DND-41 (cell line): Measurements from ENCODE around the gene STT3B.

ENCODE experiments used
- ATAC-seq: fragments of 200-7000 bp; cut with Tn5 transposase; 3 replicates; pipeline ENCODE4 v1.9.1; 2021; ENCODE audit warnings: low read depth; ENCODE audit not compliant: insufficient read depth
- DNase-seq: peaks from one replicate; pipeline ENCODE4 v3.0.0-alpha.2; 2020
- H2AFZ ChIP-seq: 2 replicates; pipeline ENCODE4 v1.6.0; 2012; ENCODE audit warnings: low read depth, low read length
- H3K27ac ChIP-seq: 2 replicates; pipeline ENCODE4 v1.5.1; 2012; ENCODE audit warnings: low read length, inconsistent platforms
- H3K27me3 ChIP-seq: fragments of 200-600 bp; sonication (generic); 2 replicates; pipeline ENCODE4 v1.6.0; 2012; ENCODE audit warnings: low read length, mild to moderate bottlenecking, inconsistent platforms; ENCODE audit not compliant: insufficient read depth, poor library complexity
- H3K36me3 ChIP-seq: 2 replicates; pipeline ENCODE4 v1.5.1; 2012; ENCODE audit warnings: low read length, inconsistent platforms; ENCODE audit not compliant: insufficient read depth
- H3K4me1 ChIP-seq: 2 replicates; pipeline ENCODE4 v1.5.1; 2012; ENCODE audit warnings: mild to moderate bottlenecking, low read length; ENCODE audit not compliant: insufficient read depth
- H3K4me2 ChIP-seq: 2 replicates; pipeline ENCODE4 v1.6.0; 2012; ENCODE audit warnings: mild to moderate bottlenecking, moderate library complexity, low read length, inconsistent platforms; ENCODE audit not compliant: insufficient read depth
- H3K4me3 ChIP-seq, 2 experiments: fragments of 200-600 bp in 1 of 2; shearing (Covaris generic) in 1 of 2; 2 replicates each; pipeline ENCODE4 v1.5.1; 2012 to 2016; ENCODE audit warnings: inconsistent platforms in 2 of 2, low read length in 2 of 2, mild to moderate bottlenecking in 2 of 2, low read depth in 1 of 2, moderate library complexity in 1 of 2
- H3K79me2 ChIP-seq: 2 replicates; pipeline ENCODE4 v1.6.0; 2012; ENCODE audit warnings: low read length, inconsistent platforms; ENCODE audit not compliant: insufficient read depth
- H3K9ac ChIP-seq: 2 replicates; pipeline ENCODE4 v1.6.0; 2012; ENCODE audit warnings: low read depth, mild to moderate bottlenecking, inconsistent platforms, low read length, moderate library complexity
- H3K9me3 ChIP-seq: 2 replicates; pipeline ENCODE4 v1.5.1; 2012; ENCODE audit warnings: low read length, moderate library complexity, mild to moderate bottlenecking, inconsistent platforms; ENCODE audit not compliant: insufficient read depth, severe bottlenecking
- H4K20me1 ChIP-seq: 2 replicates; pipeline ENCODE4 v1.6.0; 2012; ENCODE audit warnings: low read length; ENCODE audit not compliant: insufficient read depth
- EZH2 ChIP-seq: IDR thresholded peaks from 3 replicates; pipeline ENCODE4 v1.6.1; 2012; ENCODE audit warnings: borderline replicate concordance, low read depth, mild to moderate bottlenecking, moderate library complexity, low read length, inconsistent platforms; ENCODE audit not compliant: severe bottlenecking
- TF ChIP-seq, protein P1 (sequence below): IDR thresholded peaks from 2 replicates; pipeline ENCODE4 v1.5.1; 2012; ENCODE audit warnings: borderline replicate concordance, low read length, moderate library complexity, mild to moderate bottlenecking; ENCODE audit not compliant: poor library complexity, severe bottlenecking; ENCODE audit errors: extremely low read depth

The STT3B gene

DNA sequence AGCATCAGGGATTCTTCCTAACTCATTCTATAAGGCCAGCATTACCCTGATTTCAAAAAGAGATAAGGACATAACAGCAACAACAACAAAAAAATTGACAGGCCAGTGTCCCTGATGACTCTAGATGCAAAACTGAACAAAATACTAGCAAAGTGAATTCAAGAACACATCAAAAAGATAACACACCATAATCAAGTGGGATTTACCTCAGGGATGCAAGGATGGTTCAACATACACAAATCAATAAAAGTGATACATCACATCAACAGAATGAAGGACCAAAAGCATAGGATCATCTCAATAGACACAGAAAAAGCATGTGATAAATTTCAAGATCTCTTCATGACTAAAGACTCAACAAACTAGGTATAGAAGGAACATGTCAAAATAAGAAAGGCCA, 119.6 kb downstream of the STT3B start:
- Histone ChIP-seq H4K20me1 (no peaks in the 10 kb centered on the region), H3K27me3 (no peaks in the 10 kb centered on the region), H3K9me3 (peaks cover 62% of the 10 kb centered on the region), H3K36me3 (peaks cover 11% of the 10 kb centered on the region; the same call in 1 of the 2 replicates), H2AFZ (no peak overlapping the region), H3K4me1 (no peaks in the 10 kb centered on the region), H3K27ac (no peak overlapping the region), H3K4me3 (no peak overlapping the region), H3K79me2 (no peaks in the 10 kb centered on the region), H3K9ac (no peak overlapping the region), H3K4me2 (no peak overlapping the region)
- DNase-seq (no peak), ATAC-seq (no peak)
- TF ChIP-seq, protein P1, sequence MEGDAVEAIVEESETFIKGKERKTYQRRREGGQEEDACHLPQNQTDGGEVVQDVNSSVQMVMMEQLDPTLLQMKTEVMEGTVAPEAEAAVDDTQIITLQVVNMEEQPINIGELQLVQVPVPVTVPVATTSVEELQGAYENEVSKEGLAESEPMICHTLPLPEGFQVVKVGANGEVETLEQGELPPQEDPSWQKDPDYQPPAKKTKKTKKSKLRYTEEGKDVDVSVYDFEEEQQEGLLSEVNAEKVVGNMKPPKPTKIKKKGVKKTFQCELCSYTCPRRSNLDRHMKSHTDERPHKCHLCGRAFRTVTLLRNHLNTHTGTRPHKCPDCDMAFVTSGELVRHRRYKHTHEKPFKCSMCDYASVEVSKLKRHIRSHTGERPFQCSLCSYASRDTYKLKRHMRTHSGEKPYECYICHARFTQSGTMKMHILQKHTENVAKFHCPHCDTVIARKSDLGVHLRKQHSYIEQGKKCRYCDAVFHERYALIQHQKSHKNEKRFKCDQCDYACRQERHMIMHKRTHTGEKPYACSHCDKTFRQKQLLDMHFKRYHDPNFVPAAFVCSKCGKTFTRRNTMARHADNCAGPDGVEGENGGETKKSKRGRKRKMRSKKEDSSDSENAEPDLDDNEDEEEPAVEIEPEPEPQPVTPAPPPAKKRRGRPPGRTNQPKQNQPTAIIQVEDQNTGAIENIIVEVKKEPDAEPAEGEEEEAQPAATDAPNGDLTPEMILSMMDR: no peak
- TF ChIP-seq EZH2: no peak

DNA sequence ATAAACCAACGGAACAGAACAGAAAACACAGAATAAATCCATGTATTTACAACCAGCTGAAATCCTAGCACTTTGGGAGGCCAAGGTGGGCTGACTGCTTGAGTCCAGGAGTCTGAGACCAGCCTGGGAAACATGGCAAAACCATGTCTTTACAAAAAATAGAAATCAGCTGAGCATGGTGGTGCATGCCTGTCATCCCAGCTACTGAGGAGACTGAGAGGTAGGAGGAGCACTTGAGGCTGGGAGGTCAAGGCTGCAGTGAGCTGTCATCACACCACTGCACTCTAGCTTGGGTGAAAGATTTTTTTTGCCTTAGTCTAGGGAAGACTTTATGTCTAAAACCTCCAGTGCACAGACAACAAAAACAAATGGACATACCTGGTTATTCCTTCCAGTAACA, 120.7 kb downstream of the STT3B start:
- no peaks in the 10 kb centered on the region for H3K27me3 ChIP-seq
- ATAC-seq: no peak
- no peaks in the 10 kb centered on the region for H3K36me3 ChIP-seq
- no peaks in the 10 kb centered on the region for H3K79me2 ChIP-seq
- DNase-seq: no peak
- no peak overlapping the region for H3K9ac ChIP-seq
- TF ChIP-seq EZH2: no peak
- TF ChIP-seq, protein P1: no peak
- peaks cover 54% of the 10 kb centered on the region for H3K9me3 ChIP-seq
- no peaks in the 10 kb centered on the region for H4K20me1 ChIP-seq
- no peak overlapping the region for H3K4me2 ChIP-seq
- H2AFZ ChIP-seq: no peak overlapping the region
- no peak overlapping the region for H3K4me3 ChIP-seq
- no peak overlapping the region for H3K27ac ChIP-seq
- H3K4me1 ChIP-seq: no peaks in the 10 kb centered on the region

DNA sequence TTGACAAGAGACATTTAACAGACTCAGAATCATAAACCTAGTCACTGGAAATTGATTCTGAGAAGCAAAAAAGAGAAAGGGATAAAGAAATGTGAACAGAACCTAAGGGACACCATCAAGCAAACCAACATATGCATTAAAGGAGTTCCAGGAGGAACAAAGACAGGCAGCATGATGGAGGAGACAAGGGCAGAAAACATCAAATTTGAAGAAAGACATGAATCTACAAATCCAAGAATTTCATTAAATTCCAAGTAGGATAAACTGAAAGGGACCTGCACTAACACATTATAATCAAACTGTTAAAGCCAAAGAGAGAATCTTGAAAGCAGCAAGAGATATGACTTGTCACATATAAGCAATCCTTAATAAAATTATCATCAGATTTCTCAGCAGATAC, 122.3 kb downstream of the STT3B start:
- DNase-seq (no peak), ATAC-seq (no peak)
- no peaks in the 10 kb centered on the region for H4K20me1 ChIP-seq
- H3K9ac ChIP-seq: no peak overlapping the region
- no peaks in the 10 kb centered on the region for H3K4me1 ChIP-seq
- H3K27ac ChIP-seq: no peak overlapping the region
- no peaks in the 10 kb centered on the region for H3K36me3 ChIP-seq
- H3K79me2 ChIP-seq: no peaks in the 10 kb centered on the region
- no peak overlapping the region for H3K4me2 ChIP-seq
- H3K27me3 ChIP-seq: no peaks in the 10 kb centered on the region
- no peak overlapping the region for H3K4me3 ChIP-seq
- H3K9me3 ChIP-seq: peaks cover 42% of the 10 kb centered on the region
- H2AFZ ChIP-seq: no peak overlapping the region
- TF ChIP-seq, protein P1: no peak
- no peak for TF ChIP-seq EZH2

DNA sequence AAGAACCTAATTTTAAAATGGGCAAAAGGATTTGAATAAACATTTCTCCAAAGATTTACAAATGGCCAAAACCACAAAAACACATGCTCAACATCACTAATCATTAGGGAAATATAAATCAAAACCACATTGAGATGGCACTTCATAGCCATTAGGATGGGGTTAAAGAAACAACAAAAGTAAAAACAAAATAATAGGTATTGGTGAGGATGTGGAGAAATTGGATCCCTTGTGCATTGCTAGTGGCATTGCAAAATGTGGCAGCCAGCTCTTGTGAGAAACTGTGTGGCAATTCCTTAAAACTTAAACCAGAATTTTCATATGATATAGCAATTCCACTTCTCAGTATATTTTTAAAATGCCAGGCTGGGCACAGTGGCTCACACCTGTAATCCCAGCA, 126.5 kb downstream of the STT3B start:
- Histone ChIP-seq H4K20me1 (no peaks in the 10 kb centered on the region), H3K79me2 (no peaks in the 10 kb centered on the region), H3K9me3 (peaks cover 18% of the 10 kb centered on the region), H2AFZ (no peak overlapping the region), H3K4me2 (no peak overlapping the region), H3K36me3 (no peaks in the 10 kb centered on the region), H3K27ac (no peak overlapping the region), H3K4me1 (no peaks in the 10 kb centered on the region), H3K9ac (no peak overlapping the region), H3K4me3 (no peak overlapping the region), H3K27me3 (no peaks in the 10 kb centered on the region)
- TF ChIP-seq EZH2: no peak
- TF ChIP-seq, protein P1: no peak
- ATAC-seq: no peak
- no peak for DNase-seq
